Measurements from ENCODE around the gene INO80.

INO80 gene

GRCh38 chr15:40941528-40942336, 174.3 kb downstream of the INO80 start:
- Histone ChIP-seq H3K36me3 (replicated peaks; ENCODE audit: low read depth, low read length) (no peaks in the 10 kb centered on the region), H3K4me1 (ENCODE audit: low read length) (peaks cover 33% of the 10 kb centered on the region), H4K20me1 (ENCODE audit: insufficient read depth, low read length) (no peaks in the 10 kb centered on the region), H3K4me3 (ENCODE audit: low read length) (peak overlapping the region; percentile 87), H3K9me3 (ENCODE audit: insufficient read depth, low read length) (no peaks in the 10 kb centered on the region), H2AFZ (ENCODE audit: low read depth, low read length) (peak overlapping the region; percentile 98), H3K9ac (ENCODE audit: low read length) (peak overlapping the region; percentile 87), H3K4me2 (ENCODE audit: low read length) (peak overlapping the region; percentile 95), H3K27me3 (ENCODE audit: low read depth, low read length) (no peaks in the 10 kb centered on the region), H3K79me2 (ENCODE audit: low read length) (no peaks in the 10 kb centered on the region), H3K27ac (ENCODE audit: low read length) (no peak overlapping the region; the same call in 1 of the 2 replicates)
- TF ChIP-seq CTCF (IDR thresholded peaks at IDR 0.05; ENCODE audit: low read depth, low read length) (peak; percentile 33), EZH2phosphoT487 (IDR thresholded peaks at IDR 0.05; ENCODE audit: low read depth) (no peak)

DNA sequence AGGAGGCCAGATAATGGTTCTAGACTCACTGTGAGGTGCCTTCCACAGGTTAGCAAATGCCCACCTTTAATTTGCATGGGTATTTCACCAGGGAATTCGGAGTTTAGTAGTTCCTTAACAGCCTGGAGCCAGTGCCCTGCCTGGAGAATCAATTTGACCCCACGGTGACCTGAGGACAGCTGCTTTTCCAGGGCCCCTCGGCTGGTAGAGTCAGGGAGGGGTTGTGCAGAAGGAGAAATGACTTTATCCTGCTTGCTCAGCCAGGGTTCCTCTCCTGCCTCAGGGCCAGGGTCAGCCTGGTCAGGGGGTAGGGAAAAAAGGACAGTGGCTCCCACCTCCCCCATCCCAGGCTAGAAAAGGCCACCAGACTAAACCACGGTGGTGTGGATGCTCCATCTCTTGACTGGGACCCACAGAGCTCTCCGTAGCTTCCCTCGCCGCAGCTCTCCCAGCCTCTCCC, 175.0 kb downstream of the INO80 start:
- no peaks in the 10 kb centered on the region for H3K9me3 ChIP-seq (ENCODE audit: insufficient read depth, low read length)
- H4K20me1 ChIP-seq (ENCODE audit: insufficient read depth, low read length), result no peaks in the 10 kb centered on the region
- peaks cover 32% of the 10 kb centered on the region for H3K4me1 ChIP-seq (ENCODE audit: low read length)
- H3K27me3 ChIP-seq (ENCODE audit: low read depth, low read length), result no peaks in the 10 kb centered on the region
- TF ChIP-seq CTCF (IDR thresholded peaks at IDR 0.05; ENCODE audit: low read depth, low read length) (no peak), EZH2phosphoT487 (IDR thresholded peaks at IDR 0.05; ENCODE audit: low read depth) (no peak)
- H3K9ac ChIP-seq (ENCODE audit: low read length), result peak overlapping the region; percentile 87
- no peaks in the 10 kb centered on the region for H3K79me2 ChIP-seq (ENCODE audit: low read length)
- H3K27ac ChIP-seq (ENCODE audit: low read length), result no peak overlapping the region
- H2AFZ ChIP-seq (ENCODE audit: low read depth, low read length), result peak overlapping the region; percentile 80; the same call in 1 of the 2 replicates
- H3K4me3 ChIP-seq (ENCODE audit: low read length), result peak overlapping the region; percentile 87
- H3K4me2 ChIP-seq (ENCODE audit: low read length), result peak overlapping the region; percentile 87
- no peaks in the 10 kb centered on the region for H3K36me3 ChIP-seq (replicated peaks; ENCODE audit: low read depth, low read length)

DNA sequence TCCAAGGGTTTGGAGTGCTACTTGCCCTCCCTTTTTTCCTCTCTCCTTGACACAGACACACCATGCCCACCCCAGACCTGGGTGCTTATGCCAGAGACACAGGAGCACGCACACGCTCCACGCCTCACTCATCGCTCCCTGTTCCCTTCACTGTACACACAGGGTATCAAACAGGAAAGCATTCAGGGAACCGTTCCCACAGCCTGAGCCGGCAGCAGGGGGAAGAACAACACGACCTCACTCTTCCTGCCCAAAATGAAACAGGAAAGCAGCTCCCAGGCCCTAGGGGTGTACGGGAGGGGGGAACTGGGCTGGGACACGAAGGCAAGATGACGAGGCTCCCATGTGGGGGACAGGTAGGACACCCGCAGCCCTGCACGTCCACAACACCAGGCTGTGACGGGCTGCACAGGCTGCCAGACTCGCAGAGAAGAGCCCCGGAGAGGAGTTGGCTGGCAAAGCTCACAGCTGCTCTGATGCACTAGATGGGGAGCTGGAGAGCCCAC, 175.7 kb downstream of the INO80 start:
- no peaks in the 10 kb centered on the region for H3K36me3 ChIP-seq (replicated peaks; ENCODE audit: low read depth, low read length)
- no peak overlapping the region for H3K27ac ChIP-seq (ENCODE audit: low read length)
- H3K9me3 ChIP-seq (ENCODE audit: insufficient read depth, low read length), result no peaks in the 10 kb centered on the region
- H3K4me1 ChIP-seq (ENCODE audit: low read length), result peaks cover 28% of the 10 kb centered on the region
- no peaks in the 10 kb centered on the region for H3K27me3 ChIP-seq (ENCODE audit: low read depth, low read length)
- TF ChIP-seq CTCF (IDR thresholded peaks at IDR 0.05; ENCODE audit: low read depth, low read length) (no peak), EZH2phosphoT487 (IDR thresholded peaks at IDR 0.05; ENCODE audit: low read depth) (no peak)
- peak overlapping the region; percentile 87; the same call in 1 of the 2 replicates for H3K9ac ChIP-seq (ENCODE audit: low read length)
- H2AFZ ChIP-seq (ENCODE audit: low read depth, low read length), result peak overlapping the region; percentile 80
- no peaks in the 10 kb centered on the region for H3K79me2 ChIP-seq (ENCODE audit: low read length)
- peak overlapping the region; percentile 87 for H3K4me2 ChIP-seq (ENCODE audit: low read length)
- H4K20me1 ChIP-seq (ENCODE audit: insufficient read depth, low read length), result no peaks in the 10 kb centered on the region
- peak overlapping the region; percentile 87 for H3K4me3 ChIP-seq (ENCODE audit: low read length)

DNA sequence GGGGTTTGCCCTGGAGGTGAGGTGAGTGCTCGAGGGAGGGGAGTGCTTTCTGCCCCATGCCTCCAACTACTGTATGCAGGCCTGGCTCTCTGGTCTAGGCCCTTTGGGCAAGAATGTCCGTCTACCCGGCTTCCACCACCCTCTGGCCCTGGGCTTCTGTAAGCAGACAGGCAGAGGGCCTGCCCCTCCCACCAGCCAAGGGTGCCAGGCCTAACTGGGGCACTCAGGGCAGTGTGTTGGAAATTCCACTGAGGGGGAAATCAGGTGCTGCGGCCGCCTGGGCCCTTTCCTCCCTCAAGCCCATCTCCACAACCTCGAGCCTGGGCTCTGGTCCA, 177.6 kb downstream of the INO80 start:
- H3K27ac ChIP-seq (ENCODE audit: low read length), result no peak overlapping the region
- TF ChIP-seq EZH2phosphoT487 (IDR thresholded peaks at IDR 0.05; ENCODE audit: low read depth), result no peak
- no peak for TF ChIP-seq CTCF (IDR thresholded peaks at IDR 0.05; ENCODE audit: low read depth, low read length)
- H3K4me3 ChIP-seq (ENCODE audit: low read length), result no peak overlapping the region
- no peak overlapping the region for H3K4me2 ChIP-seq (ENCODE audit: low read length)
- no peak overlapping the region for H2AFZ ChIP-seq (ENCODE audit: low read depth, low read length)
- H3K79me2 ChIP-seq (ENCODE audit: low read length), result no peaks in the 10 kb centered on the region
- H3K27me3 ChIP-seq (ENCODE audit: low read depth, low read length), result no peaks in the 10 kb centered on the region
- no peaks in the 10 kb centered on the region for H3K9me3 ChIP-seq (ENCODE audit: insufficient read depth, low read length)
- H3K36me3 ChIP-seq (replicated peaks; ENCODE audit: low read depth, low read length), result no peaks in the 10 kb centered on the region
- no peak overlapping the region for H3K9ac ChIP-seq (ENCODE audit: low read length)
- H4K20me1 ChIP-seq (ENCODE audit: insufficient read depth, low read length), result no peaks in the 10 kb centered on the region
- H3K4me1 ChIP-seq (ENCODE audit: low read length), result peaks cover 29% of the 10 kb centered on the region
